SU-DHL-6 (cell line): Measurements from ENCODE around the gene ZC3HAV1L.

Source experiments
- H2AFZ ChIP-seq: fragments of 200-600 bp; sonication (generic); 2 replicates; pipeline ENCODE4 v1.6.1; 2014; ENCODE audit warnings: low read depth, mild to moderate bottlenecking, moderate library complexity, mixed read lengths, antibody characterized with exemption, low read length; ENCODE audit not compliant: severe bottlenecking
- H3F3A ChIP-seq: fragments of 200-600 bp; shearing (Covaris generic); 2 replicates; pipeline ENCODE4 v1.6.0; 2016; ENCODE audit warnings: antibody characterized with exemption, mild to moderate bottlenecking; ENCODE audit not compliant: insufficient read depth
- H3K27ac ChIP-seq: fragments of 200-600 bp; sonication (generic); 2 replicates; pipeline ENCODE4 v1.5.1; 2016; ENCODE audit warnings: low read depth, mild to moderate bottlenecking, low read length, moderate library complexity, mixed read lengths
- H3K27me3 ChIP-seq: fragments of 200-600 bp; sonication (generic), shearing (Covaris generic); 2 replicates; pipeline ENCODE4 v1.6.0; 2014; ENCODE audit warnings: mild to moderate bottlenecking, low read length
- H3K36me3 ChIP-seq: fragments of 200-600 bp; sonication (generic); 2 replicates; pipeline ENCODE4 v1.6.1; 2014; ENCODE audit warnings: mild to moderate bottlenecking, low read length, mixed read lengths
- H3K4me2 ChIP-seq: fragments of 300-600, 200-600 bp; shearing (Covaris generic), sonication (generic); 2 replicates; pipeline ENCODE4 v1.6.0; 2014; ENCODE audit warnings: low read length, low read depth, mild to moderate bottlenecking; ENCODE audit not compliant: poor library complexity, severe bottlenecking
- H3K4me3 ChIP-seq: fragments of 200-600 bp; sonication (generic); 2 replicates; pipeline ENCODE4 v1.5.1; 2014; ENCODE audit warnings: antibody characterized with exemption, low read length, mild to moderate bottlenecking, mixed read lengths; ENCODE audit not compliant: insufficient read depth, poor library complexity, severe bottlenecking
- H3K79me2 ChIP-seq: fragments of 200-600 bp; sonication (generic); 2 replicates; pipeline ENCODE4 v1.6.1; 2014; ENCODE audit warnings: mild to moderate bottlenecking, low read length, moderate library complexity; ENCODE audit not compliant: insufficient read depth
- H3K9ac ChIP-seq: fragments of 200-600 bp; sonication (generic); 2 replicates; pipeline ENCODE4 v1.7.0; 2014; ENCODE audit warnings: mild to moderate bottlenecking, low read length
- H3K9me2 ChIP-seq: fragments of 200-600 bp; sonication (generic); replicated peaks from 2 replicates; pipeline ENCODE4 v1.6.1; 2014; ENCODE audit warnings: low read length; ENCODE audit not compliant: insufficient read depth
- H3K9me3 ChIP-seq: fragments of 200-600 bp; sonication (generic); 2 replicates; pipeline ENCODE4 v1.6.1; 2014; ENCODE audit warnings: low read length, mixed read lengths; ENCODE audit not compliant: insufficient read depth
- H4K20me1 ChIP-seq: fragments of 200-600 bp; sonication (generic); 2 replicates; pipeline ENCODE4 v1.6.1; 2014; ENCODE audit warnings: low read depth, mild to moderate bottlenecking, antibody characterized with exemption, low read length, moderate library complexity, mixed read lengths
- CTCF ChIP-seq: fragments of 200-600 bp; sonication (generic); IDR thresholded peaks from one replicate; pipeline ENCODE4 v1.5.1; 2017; ENCODE audit warnings: antibody characterized with exemption, mild to moderate bottlenecking, low read length, moderate library complexity; ENCODE audit not compliant: insufficient read depth, poor library complexity, severe bottlenecking
- EZH2phosphoT487 ChIP-seq: fragments of 200-600 bp; sonication (generic), shearing (Covaris generic); conservative IDR thresholded peaks from 2 replicates; pipeline ENCODE4 v1.6.1; 2018; ENCODE audit warnings: mild to moderate bottlenecking, antibody characterized with exemption, low read length, moderate library complexity, mixed read lengths

Gene ZC3HAV1L

GRCh38 chr7:138982204-138982623 lies 53.6 kb downstream of the ZC3HAV1L start:
- H3K36me3 ChIP-seq = no peaks in the 10 kb centered on the region
- no peak overlapping the region for H2AFZ ChIP-seq
- no peaks in the 10 kb centered on the region for H4K20me1 ChIP-seq
- no peak overlapping the region for H3K9ac ChIP-seq
- H3K9me2 ChIP-seq = no peaks in the 10 kb centered on the region
- H3K9me3 ChIP-seq = no peaks in the 10 kb centered on the region
- no peaks in the 10 kb centered on the region for H3F3A ChIP-seq
- H3K4me2 ChIP-seq = no peak overlapping the region
- TF ChIP-seq EZH2phosphoT487 (no peak), CTCF (no peak)
- H3K79me2 ChIP-seq = no peaks in the 10 kb centered on the region
- H3K27ac ChIP-seq = no peak overlapping the region
- no peaks in the 10 kb centered on the region for H3K27me3 ChIP-seq
- no peak overlapping the region for H3K4me3 ChIP-seq

GRCh38 chr7:138981332-138982203 lies 54.3 kb downstream of the ZC3HAV1L start, which contains the start of gene KIAA1549:
KIAA1549 (minus strand) TSS chr7:138981389; CDS start chr7:138981269, 120 bp downstream.
- H3K36me3 ChIP-seq = no peaks in the 10 kb centered on the region
- H3K27ac ChIP-seq = no peak within 1 kb of the TSS
- H3K4me2 ChIP-seq = peak within 1 kb of the TSS; percentile 60
- no peaks in the 10 kb centered on the region for H3K9me2 ChIP-seq
- H3K9me3 ChIP-seq = no peaks in the 10 kb centered on the region
- no peaks in the 10 kb centered on the region for H3K79me2 ChIP-seq
- H3F3A ChIP-seq = no peaks in the 10 kb centered on the region
- peak within 1 kb of the TSS; percentile 38; the same call in 1 of the 2 replicates for H3K9ac ChIP-seq
- TF ChIP-seq CTCF (no peak), EZH2phosphoT487 (no peak)
- peak within 1 kb of the TSS; percentile 63 for H2AFZ ChIP-seq
- H4K20me1 ChIP-seq = no peaks in the 10 kb centered on the region
- no peaks in the 10 kb centered on the region for H3K27me3 ChIP-seq
- peak within 1 kb of the TSS; percentile 52 for H3K4me3 ChIP-seq

- peak overlapping the region; percentile 38; the same call in 1 of the 2 replicates for H3K9ac ChIP-seq
- no peak overlapping the region for H3K27ac ChIP-seq
- no peaks in the 10 kb centered on the region for H3K9me2 ChIP-seq
- peak overlapping the region; percentile 63 for H2AFZ ChIP-seq
- H3K9me3 ChIP-seq = no peaks in the 10 kb centered on the region
- peak overlapping the region; percentile 60 for H3K4me2 ChIP-seq
- no peaks in the 10 kb centered on the region for H3F3A ChIP-seq
- H3K27me3 ChIP-seq = no peaks in the 10 kb centered on the region
- H3K4me3 ChIP-seq = peak overlapping the region; percentile 52
- no peak for TF ChIP-seq CTCF
- no peak for TF ChIP-seq EZH2phosphoT487
- H3K36me3 ChIP-seq = no peaks in the 10 kb centered on the region
- no peaks in the 10 kb centered on the region for H4K20me1 ChIP-seq
- H3K79me2 ChIP-seq = no peaks in the 10 kb centered on the region
These were observed 55.1 kb downstream of the ZC3HAV1L start for GRCh38 chr7:138980563-138981291.
